Suppressor macrophage (primary cell): ENCODE measurements around the gene DMAC2.
"Not testable (repeated sequence)": the region's sequence is repeated elsewhere in the genome, so short reads cannot be mapped to it uniquely, and the experiment has no call there.

ENCODE experiments used
- DNase-seq, 4 experiments: peaks; one replicate each; pipeline ENCODE4 v3.0.0-alpha.2; 2020 to 2022
- total RNA-seq, 17 experiments: gene quantifications; one replicate each; lab custom pipeline; 2026; ENCODE audit warnings: mixed read lengths in 6 of 17, inconsistent platforms in 3 of 17; lab: John Stamatoyannopoulos, UW

Gene DMAC2
- 11.3 to 39.0 (median 24.4) reads per million in 17 experiments for total RNA-seq

- DNase-seq, result peak; percentile 97 to 99 (median 98)
These were observed at the start of gene DMAC2 for GRCh38 chr19:41439441-41440222. DMAC2 (minus strand) TSS chr19:41439912; CDS start chr19:41439899, 13 bp downstream.

- not testable (repeated sequence) for DNase-seq
These were observed 47.2 kb upstream of the DMAC2 start for GRCh38 chr19:41486953-41487352.

- DNase-seq, result no peak
These were observed 45.1 kb upstream of the DMAC2 start for GRCh38 chr19:41484822-41485221.

GRCh38 chr19:41480336-41480735 is 40.6 kb upstream of the DMAC2 start:
- no peak for DNase-seq

- DNase-seq, result no peak
These were observed 40.1 kb upstream of the DMAC2 start for GRCh38 chr19:41479757-41480191.

GRCh38 chr19:41478875-41479756 is 39.4 kb upstream of the DMAC2 start:
- no peak for DNase-seq

- DNase-seq, result no peak
These were observed 38.5 kb upstream of the DMAC2 start for GRCh38 chr19:41478171-41478570.

- peak in 1 of 4 experiments; percentile 7 for DNase-seq
These were observed 36.9 kb upstream of the DMAC2 start for GRCh38 chr19:41476583-41476982.

- DNase-seq, result peak in 3 of 4 experiments; percentile 7 to 44 (median 17)
These were observed 23.8 kb upstream of the DMAC2 start for GRCh38 chr19:41463257-41464256.

GRCh38 chr19:41462497-41462896 is 22.8 kb upstream of the DMAC2 start:
- no peak for DNase-seq

- no peak for DNase-seq
These were observed 17.5 kb upstream of the DMAC2 start for GRCh38 chr19:41457241-41457640.

GRCh38 chr19:41456342-41456918 is 16.7 kb upstream of the DMAC2 start:
- DNase-seq, result no peak

- DNase-seq, result no peak
These were observed 16.2 kb upstream of the DMAC2 start for GRCh38 chr19:41455936-41456335.

GRCh38 chr19:41452584-41453275 is 13.0 kb upstream of the DMAC2 start:
- DNase-seq, result no peak

GRCh38 chr19:41449865-41450178 is 10.1 kb upstream of the DMAC2 start:
- no peak for DNase-seq

GRCh38 chr19:41449079-41449864 is 9.6 kb upstream of the DMAC2 start:
- DNase-seq, result peak; percentile 76 to 83 (median 79)

- no peak for DNase-seq
These were observed 8.1 kb upstream of the DMAC2 start for GRCh38 chr19:41447732-41448332.

GRCh38 chr19:41445575-41445974 is 5.9 kb upstream of the DMAC2 start:
- DNase-seq, result no peak

GRCh38 chr19:41443813-41444455 is 4.2 kb upstream of the DMAC2 start:
- DNase-seq, result no peak
